Neural crest cell (in vitro differentiated cells): Measurements from ENCODE around the gene PODNL1. TPM values are rescaled to one million over a fixed set of nuclear protein-coding genes. Genes with fewer than 3 reads are reported as not detected.

ENCODE experiments used
- DNase-seq: peaks from one replicate; pipeline ENCODE4 v3.0.0; 2021; ENCODE audit warnings: low read depth, mixed read lengths, low spot score
- H3K27ac Mint-ChIP-seq: one replicate; pipeline ENCODE4 v1.8.0; 2021; ENCODE audit warnings: mild to moderate bottlenecking, mixed read lengths; ENCODE audit not compliant: unreplicated experiment
- H3K27me3 Mint-ChIP-seq: 2 replicates; pipeline ENCODE4 v1.8.0; 2021; ENCODE audit warnings: low read depth, mild to moderate bottlenecking, mixed read lengths
- H3K36me3 Mint-ChIP-seq: 2 replicates; pipeline ENCODE4 v1.8.0; 2021; ENCODE audit warnings: low read depth, mild to moderate bottlenecking, mixed read lengths
- H3K4me1 Mint-ChIP-seq: 2 replicates; pipeline ENCODE4 v1.8.0; 2021; ENCODE audit warnings: mixed read lengths
- H3K4me3 Mint-ChIP-seq: one replicate; pipeline ENCODE4 v1.8.0; 2021; ENCODE audit warnings: mild to moderate bottlenecking, mixed read lengths
- H3K9me3 Mint-ChIP-seq: 2 replicates; pipeline ENCODE4 v1.8.0; 2021; ENCODE audit warnings: mixed read lengths
- CTCF ChIP-seq: fragments of 200-600 bp; sonication (generic); conservative IDR thresholded peaks from 2 replicates; pipeline ENCODE4 v1.5.0; 2021; ENCODE audit warnings: antibody characterized with exemption, mild to moderate bottlenecking
- total RNA-seq: library from RNA; stranded (reverse); gene quantifications from 2 replicates; pipeline ENCODE4 v1.2.1, GENCODE V29; 2021

The PODNL1 gene
- total RNA-seq, 1 donor from 2014 or later: 0.42 TPM

DNA sequence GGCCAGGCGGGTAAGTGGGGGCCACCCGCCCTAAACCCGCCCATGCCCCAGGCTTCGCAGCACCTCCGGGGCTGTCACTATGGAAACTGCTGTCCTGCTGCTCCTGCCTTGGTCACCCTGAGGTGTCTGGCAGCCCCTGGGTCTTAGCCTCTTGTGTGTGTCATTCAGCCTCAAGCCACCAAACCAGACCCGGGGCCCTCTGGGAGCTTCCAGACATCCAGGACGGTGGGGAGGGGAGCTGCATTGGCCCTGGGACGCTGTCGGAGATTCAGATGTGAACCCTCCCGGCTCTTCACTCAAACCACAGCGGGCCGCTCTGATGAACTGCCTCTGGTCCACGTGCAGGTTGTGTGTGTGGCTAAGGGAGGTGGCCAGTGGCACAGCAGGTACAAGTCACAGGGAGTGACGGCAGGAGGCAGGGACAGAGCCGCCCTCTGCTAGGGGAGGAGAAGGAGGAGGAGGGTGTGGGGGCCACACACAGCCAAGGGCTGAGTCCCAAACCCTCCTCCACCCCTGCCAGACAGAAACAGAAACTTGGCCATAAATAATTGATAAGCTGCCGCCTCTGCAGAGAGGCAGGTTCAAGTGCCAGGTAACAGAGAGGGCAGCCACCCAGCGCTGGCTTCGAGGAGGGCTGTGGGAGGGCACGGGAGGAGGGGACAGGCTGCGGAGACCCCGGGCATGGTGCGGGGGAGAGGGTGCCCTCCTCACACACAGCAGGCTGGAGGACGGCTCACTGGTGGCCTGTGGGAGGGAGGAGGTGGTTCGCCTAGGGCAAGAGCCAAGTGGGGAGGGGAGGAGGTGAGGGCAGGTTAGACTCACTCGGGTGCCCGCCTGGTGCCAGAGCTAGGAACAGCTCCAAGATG lies 53.3 kb downstream of the PODNL1 start:
- Mint-ChIP-seq H3K9me3 (no peaks in the 10 kb centered on the region), H3K4me3 (no peak overlapping the region), H3K36me3 (no peaks in the 10 kb centered on the region), H3K27ac (no peak overlapping the region), H3K27me3 (no peaks in the 10 kb centered on the region), H3K4me1 (peaks cover 20% of the 10 kb centered on the region)
- DNase-seq: no peak
- no peak for TF ChIP-seq CTCF

GRCh38 chr19:13883516-13884064 lies 54.6 kb downstream of the PODNL1 start:
- Mint-ChIP-seq H3K4me3 (no peak overlapping the region), H3K27ac (no peak overlapping the region)

GRCh38 chr19:13882836-13883235 lies 55.4 kb downstream of the PODNL1 start:
- no peak for TF ChIP-seq CTCF
- H3K4me3 Mint-ChIP-seq: no peak overlapping the region
- DNase-seq: no peak
- H3K36me3 Mint-ChIP-seq: no peaks in the 10 kb centered on the region
- no peak overlapping the region for H3K27ac Mint-ChIP-seq
- no peaks in the 10 kb centered on the region for H3K27me3 Mint-ChIP-seq
- peaks cover 20% of the 10 kb centered on the region for H3K4me1 Mint-ChIP-seq
- H3K9me3 Mint-ChIP-seq: no peaks in the 10 kb centered on the region

More at GRCh38 chr19:13883516-13884064, 54.6 kb downstream of the PODNL1 start:
- no peaks in the 10 kb centered on the region for H3K27me3 Mint-ChIP-seq
- DNase-seq: no peak
- no peaks in the 10 kb centered on the region for H3K36me3 Mint-ChIP-seq
- TF ChIP-seq CTCF: peak; percentile 20
- no peaks in the 10 kb centered on the region for H3K9me3 Mint-ChIP-seq
- peaks cover 20% of the 10 kb centered on the region for H3K4me1 Mint-ChIP-seq

GRCh38 chr19:13882419-13882795 lies 55.8 kb downstream of the PODNL1 start:
- H3K36me3 Mint-ChIP-seq: no peaks in the 10 kb centered on the region
- no peak overlapping the region for H3K27ac Mint-ChIP-seq
- H3K9me3 Mint-ChIP-seq: no peaks in the 10 kb centered on the region
- no peak overlapping the region for H3K4me3 Mint-ChIP-seq
- H3K4me1 Mint-ChIP-seq: peaks cover 20% of the 10 kb centered on the region
- no peak for DNase-seq
- H3K27me3 Mint-ChIP-seq: no peaks in the 10 kb centered on the region
- no peak for TF ChIP-seq CTCF

DNA sequence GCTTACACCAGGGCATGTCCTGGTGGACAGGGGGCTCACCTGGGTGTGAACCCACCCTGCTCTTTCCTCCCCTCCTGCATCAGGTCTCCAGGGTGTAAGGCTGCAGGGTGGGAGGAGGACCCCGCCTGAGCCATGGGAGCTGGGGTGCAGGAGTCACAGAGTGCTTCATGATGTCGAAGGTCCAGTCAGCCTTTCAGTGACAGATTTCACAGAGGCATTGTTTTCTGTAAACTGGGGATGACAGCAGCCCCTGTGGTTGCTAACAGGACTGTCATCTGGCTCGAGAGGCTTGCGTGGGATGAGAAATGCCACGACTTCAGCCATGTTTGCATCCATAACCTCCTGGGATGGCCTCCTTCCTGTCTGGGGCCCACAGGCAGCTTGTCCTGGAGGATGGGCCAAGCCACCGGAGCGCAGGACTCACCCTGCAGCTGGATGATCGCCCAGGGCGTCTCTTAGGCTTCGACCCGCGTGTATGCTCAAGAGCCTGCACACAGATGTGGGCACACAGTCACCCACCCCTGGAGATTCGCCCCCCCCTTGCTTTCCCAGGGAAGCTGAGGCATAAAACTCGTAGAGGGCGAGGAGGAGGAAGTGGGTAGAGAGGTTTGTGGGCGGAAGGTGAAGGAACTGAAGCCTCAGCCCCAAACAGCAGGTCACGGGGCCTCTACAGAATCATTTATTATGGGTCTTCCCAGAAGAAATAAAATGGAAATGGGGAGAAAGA lies 56.4 kb downstream of the PODNL1 start:
- no peaks in the 10 kb centered on the region for H3K27me3 Mint-ChIP-seq
- no peak for TF ChIP-seq CTCF
- no peaks in the 10 kb centered on the region for H3K9me3 Mint-ChIP-seq
- H3K36me3 Mint-ChIP-seq: no peaks in the 10 kb centered on the region
- no peak for DNase-seq
- H3K4me3 Mint-ChIP-seq: peak overlapping the region; percentile 27
- peaks cover 20% of the 10 kb centered on the region for H3K4me1 Mint-ChIP-seq
- peak overlapping the region; percentile 72 for H3K27ac Mint-ChIP-seq
